K562 (cell line): ENCODE data around the gene SMG9. TPM values are rescaled to one million over a fixed set of nuclear protein-coding genes. Genes with fewer than 3 reads are reported as not detected.

Source experiments
- CXXC5 ChIP-seq: fragments of 250-450 bp; sonication (Bioruptor Pico); IDR thresholded peaks from 2 replicates; pipeline ENCODE4 v1.8.0; 2022; ENCODE audit warnings: inconsistent platforms, mild to moderate bottlenecking, moderate library complexity
- E2F4 ChIP-seq: sonication (generic); formaldehyde crosslinking; IDR thresholded peaks from 2 replicates; pipeline ENCODE4 v1.8.0; 2022; ENCODE audit warnings: mild to moderate bottlenecking, low read depth, missing genetic modification reagents
- ELF1 ChIP-seq: fragments of 200-800 bp; sonication (Bioruptor generic); IDR thresholded peaks from 2 replicates; pipeline ENCODE4 v1.6.1; 2016; ENCODE audit warnings: missing genetic modification characterization, missing compliant biosample characterization
- ETV1 ChIP-seq: fragments of 450-650 bp; conservative IDR thresholded peaks from 2 replicates; pipeline ENCODE4 v1.6.1; 2016; ENCODE audit warnings: missing genetic modification characterization, control low read depth, low read depth, missing compliant biosample characterization
- EWSR1 ChIP-seq: fragments of 450-650 bp; IDR thresholded peaks from 2 replicates; pipeline ENCODE4 v1.6.1; 2018; ENCODE audit warnings: borderline replicate concordance, mild to moderate bottlenecking, low read depth, moderate library complexity; ENCODE audit not compliant: partially characterized antibody
- GTF3C2 ChIP-seq: IDR thresholded peaks from 3 replicates; pipeline ENCODE4 v1.6.1; 2011; ENCODE audit warnings: borderline replicate concordance, mild to moderate bottlenecking, moderate library complexity; ENCODE audit not compliant: insufficient read length; ENCODE audit errors: extremely low read depth
- HNRNPH1 ChIP-seq: fragments of 200-400 bp; formaldehyde crosslinking; optimal IDR thresholded peaks from 2 replicates; pipeline ENCODE3; 2017; ENCODE audit warnings: low read depth, mild to moderate bottlenecking, low read length, moderate library complexity
- PURB ChIP-seq: sonication (generic); formaldehyde crosslinking; IDR thresholded peaks from 2 replicates; pipeline ENCODE4 v1.9.0; 2021; ENCODE audit warnings: low read depth, mild to moderate bottlenecking, missing genetic modification reagents
- RAD21 ChIP-seq, 2 experiments: fragments of 250-450 bp in 1 of 2; fragments of 450-650 bp in 1 of 2; sonication (Bioruptor Pico) in 1 of 2; formaldehyde crosslinking in 1 of 2; IDR thresholded peaks in 1 of 2; conservative IDR thresholded peaks in 1 of 2; 2 replicates each; pipeline versions ENCODE4 v1.4.0 to v1.8.0; 2020 to 2022; ENCODE audit warnings: mild to moderate bottlenecking in 2 of 2, moderate library complexity in 1 of 2
- TBL1XR1 ChIP-seq, 2 experiments: IDR thresholded peaks; 2 replicates each; pipeline ENCODE4 v1.6.1; 2012; ENCODE audit warnings: improper control_type of control experiment in 2 of 2, low read length in 2 of 2, mild to moderate bottlenecking in 1 of 2
- TRIM28 ChIP-seq: fragments of 450-650 bp; IDR thresholded peaks from 2 replicates; pipeline ENCODE4 v1.6.1; 2017
- USF2 ChIP-seq: sonication (generic); formaldehyde crosslinking; IDR thresholded peaks from 2 replicates; pipeline ENCODE4 v1.5.0; 2020; ENCODE audit warnings: missing genetic modification reagents
- ZNF212 ChIP-seq: fragments of 450-650 bp; formaldehyde crosslinking; IDR thresholded peaks from 2 replicates; pipeline ENCODE4 v1.4.0; 2020; ENCODE audit warnings: mild to moderate bottlenecking
- ZNF274 ChIP-seq: IDR thresholded peaks from 2 replicates; pipeline ENCODE4 v1.6.1; 2011; ENCODE audit warnings: low read depth, mild to moderate bottlenecking, low read length, moderate library complexity, borderline replicate concordance
- ZNF282 ChIP-seq: sonication (generic); formaldehyde crosslinking; IDR thresholded peaks from 2 replicates; pipeline ENCODE4 v1.8.1; 2023; ENCODE audit warnings: missing genetic modification reagents
- ZNF449 ChIP-seq: fragments of 250-450 bp; sonication (Bioruptor Pico); IDR thresholded peaks from 2 replicates; pipeline ENCODE4 v1.8.0; 2022; ENCODE audit warnings: moderate library complexity, mild to moderate bottlenecking, inconsistent platforms
- polyA plus RNA-seq, 8 experiments: library from polyadenylated mRNA; depleted of rRNA in 4 of 8; stranded (reverse) in 5 of 8; unstranded in 3 of 8; fragments of >200 nt; fragmentation: Nextera tagmentation in 2 of 8; fragmentation: Illumina TruSeq in 1 of 8; extraction: Ambion mirVana in 2 of 8; extraction: Trizol in 1 of 8; gene quantifications; 2 replicates each; pipeline versions ENCODE4 v1.2.1 to v1.2.3, GENCODE V29; 2011 to 2014; ENCODE audit warnings: inconsistent platforms in 1 of 8, missing spikeins in 1 of 8
- total RNA-seq, 7 experiments: library from RNA; depleted of rRNA in 6 of 7; stranded (reverse); fragments of >200 nt in 6 of 7; fragmentation: Illumina TruSeq in 2 of 7; extraction: Trizol in 2 of 7; gene quantifications; 2 replicates each; pipeline versions ENCODE4 v1.2.1 to v1.2.3, GENCODE V29; 2011 to 2021; ENCODE audit warnings: low replicate concordance in 1 of 7
- TF ChIP-seq, protein P1 (sequence below): fragments of 450-650 bp; formaldehyde crosslinking; IDR thresholded peaks from 2 replicates; pipeline ENCODE4 v1.4.0; 2020; ENCODE audit warnings: mild to moderate bottlenecking
- TF ChIP-seq, protein P2 (sequence below), 2 experiments: fragments of 250-450 bp in 1 of 2; fragments of 450-650 bp in 1 of 2; sonication (Bioruptor Pico) in 1 of 2; IDR thresholded peaks; 2 replicates each; pipeline versions ENCODE4 v1.6.1 to v1.8.0; 2016 to 2021; ENCODE audit warnings: mild to moderate bottlenecking in 2 of 2, moderate library complexity in 2 of 2, missing compliant biosample characterization in 1 of 2, missing genetic modification characterization in 1 of 2
- TF ChIP-seq, protein P3 (sequence below): fragments of 250-450 bp; sonication (Bioruptor Pico); IDR thresholded peaks from 2 replicates; pipeline ENCODE4 v1.8.0; 2021; ENCODE audit warnings: moderate library complexity, mild to moderate bottlenecking, inconsistent platforms

SMG9 gene
- total and polyA plus RNA-seq, 9 of the 15 experiments (the other 6 are each of a cell fraction or from before 2014, with no cell fraction given): 1.7 to 79.7 (median 40.2) TPM

GRCh38 chr19:43777163-43777695 lies 22.5 kb upstream of the SMG9 start (continued):
- TF ChIP-seq ELF1 (tag) (no peak), HNRNPH1 (no peak), RAD21 (CRISPR knock-in tag; conservative IDR thresholded peaks at IDR 0.05 in 1 of 2, IDR thresholded peaks at IDR 0.05 in 1 of 2) (no peak), E2F4 (CRISPR knock-in tag) (no peak), TBL1XR1 (IDR thresholded peaks at IDR 0.05; ENCODE audit: low read length in 2 of 2) (no peak), ZNF212 (CRISPR knock-in tag) (no peak), ZNF449 (CRISPR knock-in tag) (no peak), GTF3C2 (no peak), EWSR1 (no peak), TRIM28 (no peak), ZNF282 (CRISPR knock-in tag) (no peak), USF2 (CRISPR knock-in tag) (no peak), CXXC5 (CRISPR knock-in tag) (no peak), ZNF274 (no peak), ETV1 (peak; percentile 50; the same call in 1 of the 2 replicates), PURB (no peak)
- TF ChIP-seq, protein P1, sequence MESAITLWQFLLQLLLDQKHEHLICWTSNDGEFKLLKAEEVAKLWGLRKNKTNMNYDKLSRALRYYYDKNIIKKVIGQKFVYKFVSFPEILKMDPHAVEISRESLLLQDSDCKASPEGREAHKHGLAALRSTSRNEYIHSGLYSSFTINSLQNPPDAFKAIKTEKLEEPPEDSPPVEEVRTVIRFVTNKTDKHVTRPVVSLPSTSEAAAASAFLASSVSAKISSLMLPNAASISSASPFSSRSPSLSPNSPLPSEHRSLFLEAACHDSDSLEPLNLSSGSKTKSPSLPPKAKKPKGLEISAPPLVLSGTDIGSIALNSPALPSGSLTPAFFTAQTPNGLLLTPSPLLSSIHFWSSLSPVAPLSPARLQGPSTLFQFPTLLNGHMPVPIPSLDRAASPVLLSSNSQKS (CRISPR knock-in tag): no peak
- TF ChIP-seq, protein P2, sequence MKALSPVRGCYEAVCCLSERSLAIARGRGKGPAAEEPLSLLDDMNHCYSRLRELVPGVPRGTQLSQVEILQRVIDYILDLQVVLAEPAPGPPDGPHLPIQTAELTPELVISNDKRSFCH (CRISPR knock-in tag; IDR thresholded peaks at IDR 0.05): no peak
- TF ChIP-seq, protein P2 (tag; IDR thresholded peaks at IDR 0.05): no peak
- TF ChIP-seq, protein P3, sequence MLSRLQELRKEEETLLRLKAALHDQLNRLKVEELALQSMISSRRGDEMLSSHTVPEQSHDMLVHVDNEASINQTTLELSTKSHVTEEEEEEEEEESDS (CRISPR knock-in tag): no peak
